Measurements from ENCODE around the gene IMMT. TPM values are rescaled to one million over a fixed set of nuclear protein-coding genes. Genes with fewer than 3 reads are reported as not detected.
A peak's percentile ranks its signal among the peaks of the same experiment; 100 is the strongest.

The IMMT gene
- total and polyA plus RNA-seq, 9 of the 15 experiments (the other 6 are each of a cell fraction or from before 2014, with no cell fraction given) = 119 to 294 (median 140) TPM

GRCh38 chr2:86105969-86106945, 89.0 kb downstream of the IMMT start, which contains the start of gene PTCD3 (continued):
- TF ChIP-seq, protein P1, sequence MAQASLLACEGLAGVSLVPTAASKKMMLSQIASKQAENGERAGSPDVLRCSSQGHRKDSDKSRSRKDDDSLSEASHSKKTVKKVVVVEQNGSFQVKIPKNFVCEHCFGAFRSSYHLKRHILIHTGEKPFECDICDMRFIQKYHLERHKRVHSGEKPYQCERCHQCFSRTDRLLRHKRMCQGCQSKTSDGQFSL (CRISPR knock-in tag; IDR thresholded peaks at IDR 0.05) = no peak
- TF ChIP-seq, protein P1 (tag; IDR thresholded peaks at IDR 0.05) = no peak
- TF ChIP-seq MCM3 (IDR thresholded peaks at IDR 0.05) (no peak), ARID2 (IDR thresholded peaks at IDR 0.05) (no peak), CAMTA2 (CRISPR knock-in tag; conservative IDR thresholded peaks at IDR 0.05) (no peak), CREBBP (IDR thresholded peaks at IDR 0.05; ENCODE audit: low read depth, low read length) (no peak), ZNF165 (CRISPR knock-in tag; IDR thresholded peaks at IDR 0.05; ENCODE audit: borderline replicate concordance) (no peak), CBX3 (IDR thresholded peaks at IDR 0.05; ENCODE audit: borderline replicate concordance in 1 of 2, low read length in 2 of 2) (0 out of 3 replicates have a peak, but pooled peaks of 1 of the 2 experiments have one; percentile 67), ZNF592 (IDR thresholded peaks at IDR 0.05) (no peak), ELF4 (CRISPR knock-in tag; IDR thresholded peaks at IDR 0.05) (no peak), POLR3A (IDR thresholded peaks at IDR 0.05; ENCODE audit: borderline replicate concordance, extremely low read depth, insufficient read depth, insufficient read length) (no peak), ETV5 (CRISPR knock-in tag; IDR thresholded peaks at IDR 0.05; ENCODE audit: low read depth) (0 out of 2 replicates have a peak, but pooled peaks have one; percentile 33), SREBF1 (IDR thresholded peaks at IDR 0.05; ENCODE audit: borderline replicate concordance, low read depth, low read length) (peak; percentile 31; the same call in 1 of the 2 replicates), ZBTB49 (CRISPR knock-in tag; IDR thresholded peaks at IDR 0.05; ENCODE audit: borderline replicate concordance) (no peak)
- TF ChIP-seq, protein P2, sequence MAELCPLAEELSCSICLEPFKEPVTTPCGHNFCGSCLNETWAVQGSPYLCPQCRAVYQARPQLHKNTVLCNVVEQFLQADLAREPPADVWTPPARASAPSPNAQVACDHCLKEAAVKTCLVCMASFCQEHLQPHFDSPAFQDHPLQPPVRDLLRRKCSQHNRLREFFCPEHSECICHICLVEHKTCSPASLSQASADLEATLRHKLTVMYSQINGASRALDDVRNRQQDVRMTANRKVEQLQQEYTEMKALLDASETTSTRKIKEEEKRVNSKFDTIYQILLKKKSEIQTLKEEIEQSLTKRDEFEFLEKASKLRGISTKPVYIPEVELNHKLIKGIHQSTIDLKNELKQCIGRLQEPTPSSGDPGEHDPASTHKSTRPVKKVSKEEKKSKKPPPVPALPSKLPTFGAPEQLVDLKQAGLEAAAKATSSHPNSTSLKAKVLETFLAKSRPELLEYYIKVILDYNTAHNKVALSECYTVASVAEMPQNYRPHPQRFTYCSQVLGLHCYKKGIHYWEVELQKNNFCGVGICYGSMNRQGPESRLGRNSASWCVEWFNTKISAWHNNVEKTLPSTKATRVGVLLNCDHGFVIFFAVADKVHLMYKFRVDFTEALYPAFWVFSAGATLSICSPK (IDR thresholded peaks at IDR 0.05; ENCODE audit: borderline replicate concordance) = no peak

All from K562 (cell line).